ENCODE measurements around the gene TGM5.

DNA sequence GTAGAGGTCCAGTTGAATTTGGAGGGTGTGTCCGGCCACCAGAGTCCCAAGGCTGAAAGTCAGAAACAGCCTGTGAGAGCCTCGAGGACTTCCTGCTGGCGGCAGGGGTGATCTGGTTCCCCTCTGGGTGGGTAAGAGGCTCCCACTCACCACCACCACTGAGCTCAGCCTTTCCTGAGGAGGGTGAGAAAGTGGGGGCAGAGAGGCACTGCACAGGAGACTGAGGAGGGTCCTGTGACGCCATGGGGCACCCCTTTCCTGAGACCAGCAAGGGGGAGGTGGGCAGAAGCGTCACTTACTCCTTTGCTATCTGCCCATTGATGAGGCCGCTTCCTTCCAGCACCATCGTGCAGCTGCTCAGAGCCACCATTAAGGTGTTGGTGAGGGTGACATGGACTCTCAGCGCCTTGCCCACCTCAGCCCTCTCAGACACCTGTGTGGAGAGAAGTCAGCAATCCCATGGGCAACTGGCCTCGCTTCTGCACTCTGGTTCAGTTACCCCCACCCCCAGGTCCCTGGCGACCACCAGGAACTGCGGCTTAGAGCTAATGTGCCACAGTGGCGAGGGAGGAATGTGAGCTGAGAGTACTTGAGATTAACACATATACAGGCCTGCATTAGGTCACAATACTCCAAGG is 10.0 kb upstream of the TGM5 start:
- TF ChIP-seq, protein P1, sequence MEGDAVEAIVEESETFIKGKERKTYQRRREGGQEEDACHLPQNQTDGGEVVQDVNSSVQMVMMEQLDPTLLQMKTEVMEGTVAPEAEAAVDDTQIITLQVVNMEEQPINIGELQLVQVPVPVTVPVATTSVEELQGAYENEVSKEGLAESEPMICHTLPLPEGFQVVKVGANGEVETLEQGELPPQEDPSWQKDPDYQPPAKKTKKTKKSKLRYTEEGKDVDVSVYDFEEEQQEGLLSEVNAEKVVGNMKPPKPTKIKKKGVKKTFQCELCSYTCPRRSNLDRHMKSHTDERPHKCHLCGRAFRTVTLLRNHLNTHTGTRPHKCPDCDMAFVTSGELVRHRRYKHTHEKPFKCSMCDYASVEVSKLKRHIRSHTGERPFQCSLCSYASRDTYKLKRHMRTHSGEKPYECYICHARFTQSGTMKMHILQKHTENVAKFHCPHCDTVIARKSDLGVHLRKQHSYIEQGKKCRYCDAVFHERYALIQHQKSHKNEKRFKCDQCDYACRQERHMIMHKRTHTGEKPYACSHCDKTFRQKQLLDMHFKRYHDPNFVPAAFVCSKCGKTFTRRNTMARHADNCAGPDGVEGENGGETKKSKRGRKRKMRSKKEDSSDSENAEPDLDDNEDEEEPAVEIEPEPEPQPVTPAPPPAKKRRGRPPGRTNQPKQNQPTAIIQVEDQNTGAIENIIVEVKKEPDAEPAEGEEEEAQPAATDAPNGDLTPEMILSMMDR (IDR thresholded peaks at IDR 0.05; ENCODE audit: poor library complexity) = no peak
- TF ChIP-seq EZH2 (IDR thresholded peaks at IDR 0.05; ENCODE audit: borderline replicate concordance) (no peak), EZH2phosphoT487 (IDR thresholded peaks at IDR 0.05; ENCODE audit: low read depth, severe bottlenecking, unreplicated experiment) (no peak)

Data from hepatocyte (in vitro differentiated cells).